Activated CD4-positive, CD25-positive, alpha-beta regulatory T cell treated with anti-CD3 and anti-CD28 coated beads, Interleukin-2, amount 50 U/mL, for 16 hours (primary cell): ENCODE measurements around the gene ICE2.
A peak's percentile ranks its signal among the peaks of the same experiment; 100 is the strongest.

Source experiments
- DNase-seq: peaks from one replicate; pipeline ENCODE4 v3.0.0-alpha.2; 2020; ENCODE audit warnings: low read depth, low spot score

The ICE2 gene

GRCh38 chr15:60478566-60479360, at the start of gene ICE2:
TSS of gene ICE2 (minus strand) at chr15:60479142. CDS start at chr15:60477977, 1,165 bp downstream.
- DNase-seq = peak; percentile 92

- no peak for DNase-seq
Observed at GRCh38 chr15:60528530-60528929, 49.6 kb upstream of the ICE2 start.

GRCh38 chr15:60527456-60527855, 48.5 kb upstream of the ICE2 start:
- no peak for DNase-seq

GRCh38 chr15:60526127-60526616, 47.2 kb upstream of the ICE2 start:
- no peak for DNase-seq

- no peak for DNase-seq
Observed at GRCh38 chr15:60525341-60526039, 46.5 kb upstream of the ICE2 start.

- DNase-seq = no peak
Observed at GRCh38 chr15:60523056-60523455, 44.1 kb upstream of the ICE2 start.

GRCh38 chr15:60520825-60521368, 42.0 kb upstream of the ICE2 start:
- peak; percentile 56 for DNase-seq

- DNase-seq = no peak
Observed at GRCh38 chr15:60520013-60520824, 41.3 kb upstream of the ICE2 start.

GRCh38 chr15:60519218-60519617, 40.3 kb upstream of the ICE2 start:
- DNase-seq = no peak

GRCh38 chr15:60518511-60518910, 39.6 kb upstream of the ICE2 start:
- no peak for DNase-seq

GRCh38 chr15:60514261-60514881, 35.4 kb upstream of the ICE2 start:
- DNase-seq = no peak

- no peak for DNase-seq
Observed at GRCh38 chr15:60513676-60514075, 34.7 kb upstream of the ICE2 start.

- no peak for DNase-seq
Observed at GRCh38 chr15:60512937-60513336, 34.0 kb upstream of the ICE2 start.

GRCh38 chr15:60511351-60512031, 32.5 kb upstream of the ICE2 start:
- DNase-seq = no peak

GRCh38 chr15:60510006-60510405, 31.1 kb upstream of the ICE2 start:
- no peak for DNase-seq

- DNase-seq = no peak
Observed at GRCh38 chr15:60509470-60509869, 30.5 kb upstream of the ICE2 start.

GRCh38 chr15:60508442-60508841, 29.5 kb upstream of the ICE2 start:
- DNase-seq = no peak

- peak; percentile 31 for DNase-seq
Observed at GRCh38 chr15:60507596-60508424, 28.9 kb upstream of the ICE2 start.

GRCh38 chr15:60496853-60497252, 17.9 kb upstream of the ICE2 start:
- DNase-seq = no peak

GRCh38 chr15:60494108-60494507, 15.2 kb upstream of the ICE2 start:
- DNase-seq = no peak
